Measurements from ENCODE around the gene LAMA3. TPM values are rescaled to one million over a fixed set of nuclear protein-coding genes. Genes with fewer than 3 reads are reported as not detected.

LAMA3 gene
- total RNA-seq, 1 donor from 2014 or later: 126 TPM

DNA sequence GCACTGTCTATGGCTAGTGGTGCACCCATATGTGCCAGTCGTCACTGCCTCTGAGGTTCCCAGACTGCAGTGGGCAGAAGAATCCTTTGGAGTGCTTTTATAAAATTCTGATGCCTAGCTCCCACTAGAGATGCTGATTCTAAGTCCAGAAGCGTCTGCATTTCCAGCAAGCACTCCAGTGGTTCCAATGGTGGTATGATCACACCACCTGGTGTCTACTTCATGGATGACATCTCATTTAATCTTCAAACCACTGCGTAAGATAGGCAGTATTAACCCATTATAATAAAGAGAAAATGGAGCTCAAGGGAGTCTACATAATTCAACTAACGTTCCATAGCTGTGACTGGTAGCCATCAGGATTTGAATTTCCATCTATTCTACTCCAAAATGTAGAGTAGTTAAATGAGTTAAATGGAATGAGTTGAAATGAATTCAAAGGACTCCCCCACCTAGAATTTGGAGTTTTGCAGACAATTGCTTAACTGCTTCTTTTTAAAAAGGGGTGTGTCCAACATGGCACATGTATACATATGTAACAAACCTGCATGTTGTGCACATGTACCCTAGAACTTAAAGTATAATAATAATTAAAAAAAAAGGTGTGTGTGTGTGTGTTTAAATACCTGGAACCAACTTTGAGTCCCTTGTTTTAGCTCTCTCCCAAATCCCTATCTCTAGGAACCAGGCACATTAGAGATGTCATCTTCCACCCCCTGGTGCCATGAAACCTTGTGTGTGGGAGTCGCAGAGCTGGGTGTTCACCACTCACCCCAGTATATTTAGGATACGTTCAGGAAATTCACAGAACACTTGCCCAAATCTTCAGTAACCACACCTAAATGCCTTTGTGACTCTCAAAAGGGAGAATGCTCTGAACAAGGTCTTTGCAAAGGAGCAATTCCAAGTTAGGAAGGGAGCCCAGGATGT lies 14.1 kb downstream of the LAMA3 start:
- TF ChIP-seq, protein P1, sequence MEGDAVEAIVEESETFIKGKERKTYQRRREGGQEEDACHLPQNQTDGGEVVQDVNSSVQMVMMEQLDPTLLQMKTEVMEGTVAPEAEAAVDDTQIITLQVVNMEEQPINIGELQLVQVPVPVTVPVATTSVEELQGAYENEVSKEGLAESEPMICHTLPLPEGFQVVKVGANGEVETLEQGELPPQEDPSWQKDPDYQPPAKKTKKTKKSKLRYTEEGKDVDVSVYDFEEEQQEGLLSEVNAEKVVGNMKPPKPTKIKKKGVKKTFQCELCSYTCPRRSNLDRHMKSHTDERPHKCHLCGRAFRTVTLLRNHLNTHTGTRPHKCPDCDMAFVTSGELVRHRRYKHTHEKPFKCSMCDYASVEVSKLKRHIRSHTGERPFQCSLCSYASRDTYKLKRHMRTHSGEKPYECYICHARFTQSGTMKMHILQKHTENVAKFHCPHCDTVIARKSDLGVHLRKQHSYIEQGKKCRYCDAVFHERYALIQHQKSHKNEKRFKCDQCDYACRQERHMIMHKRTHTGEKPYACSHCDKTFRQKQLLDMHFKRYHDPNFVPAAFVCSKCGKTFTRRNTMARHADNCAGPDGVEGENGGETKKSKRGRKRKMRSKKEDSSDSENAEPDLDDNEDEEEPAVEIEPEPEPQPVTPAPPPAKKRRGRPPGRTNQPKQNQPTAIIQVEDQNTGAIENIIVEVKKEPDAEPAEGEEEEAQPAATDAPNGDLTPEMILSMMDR (IDR thresholded peaks at IDR 0.05; ENCODE audit: insufficient read depth, low read length, poor library complexity, severe bottlenecking): peak; percentile 50
- H3K36me3 ChIP-seq (ENCODE audit: control insufficient read depth, insufficient read depth, low read length): no peaks in the 10 kb centered on the region
- H3K27me3 ChIP-seq (ENCODE audit: control insufficient read depth, insufficient read depth, low read length): no peaks in the 10 kb centered on the region
- no peak for DNase-seq (ENCODE audit: low read depth)
- no peak overlapping the region for H3K4me3 ChIP-seq (ENCODE audit: low read depth, low read length)

DNA sequence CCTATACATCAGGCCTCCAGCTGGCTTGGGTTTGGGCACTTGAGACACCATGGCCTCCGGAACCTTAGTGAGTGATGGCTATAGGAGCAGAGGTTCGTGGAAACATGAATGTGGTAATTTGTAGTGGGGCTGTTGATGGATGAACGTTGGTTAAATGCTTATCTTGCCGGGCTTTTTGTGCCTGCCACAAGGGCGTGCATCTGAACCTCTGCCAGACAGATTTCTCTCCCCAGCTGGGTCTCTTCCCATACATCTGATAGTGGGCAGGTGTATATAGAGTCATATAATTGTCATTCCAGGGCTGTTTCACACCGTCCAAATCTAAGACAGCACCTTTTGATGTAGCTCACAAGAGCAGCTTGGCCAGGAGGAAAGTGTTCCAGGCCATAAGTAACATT lies 14.7 kb downstream of the LAMA3 start:
- Histone ChIP-seq H3K4me3 (ENCODE audit: low read depth, low read length) (no peak overlapping the region), H3K36me3 (ENCODE audit: control insufficient read depth, insufficient read depth, low read length) (no peaks in the 10 kb centered on the region), H3K27me3 (ENCODE audit: control insufficient read depth, insufficient read depth, low read length) (no peaks in the 10 kb centered on the region)
- no peak for DNase-seq (ENCODE audit: low read depth)
- TF ChIP-seq, protein P1 (IDR thresholded peaks at IDR 0.05; ENCODE audit: insufficient read depth, low read length, poor library complexity, severe bottlenecking): no peak

DNA sequence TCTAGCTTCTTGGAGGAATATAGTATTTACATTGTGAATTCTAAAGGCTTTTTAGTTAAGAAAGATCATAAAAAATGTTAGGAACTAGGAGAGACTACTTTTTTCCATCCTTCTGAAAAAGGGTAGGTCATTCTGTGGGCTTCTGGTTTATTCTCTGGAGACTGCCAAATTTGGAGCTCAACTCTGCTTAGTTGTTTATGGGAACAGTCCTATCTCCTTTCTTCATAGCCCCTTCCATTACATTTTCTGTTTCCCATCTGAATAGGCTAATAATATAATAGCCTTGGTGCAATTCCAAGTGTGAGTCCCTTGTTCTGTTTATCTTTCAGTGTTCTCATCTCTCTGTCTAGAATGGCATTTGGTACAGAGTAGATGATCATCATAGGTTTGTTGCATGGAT lies 15.6 kb downstream of the LAMA3 start:
- Histone ChIP-seq H3K36me3 (ENCODE audit: control insufficient read depth, insufficient read depth, low read length) (no peaks in the 10 kb centered on the region), H3K27me3 (ENCODE audit: control insufficient read depth, insufficient read depth, low read length) (no peaks in the 10 kb centered on the region), H3K4me3 (ENCODE audit: low read depth, low read length) (no peak overlapping the region)
- TF ChIP-seq, protein P1 (IDR thresholded peaks at IDR 0.05; ENCODE audit: insufficient read depth, low read length, poor library complexity, severe bottlenecking): no peak
- DNase-seq (ENCODE audit: low read depth): no peak

DNA sequence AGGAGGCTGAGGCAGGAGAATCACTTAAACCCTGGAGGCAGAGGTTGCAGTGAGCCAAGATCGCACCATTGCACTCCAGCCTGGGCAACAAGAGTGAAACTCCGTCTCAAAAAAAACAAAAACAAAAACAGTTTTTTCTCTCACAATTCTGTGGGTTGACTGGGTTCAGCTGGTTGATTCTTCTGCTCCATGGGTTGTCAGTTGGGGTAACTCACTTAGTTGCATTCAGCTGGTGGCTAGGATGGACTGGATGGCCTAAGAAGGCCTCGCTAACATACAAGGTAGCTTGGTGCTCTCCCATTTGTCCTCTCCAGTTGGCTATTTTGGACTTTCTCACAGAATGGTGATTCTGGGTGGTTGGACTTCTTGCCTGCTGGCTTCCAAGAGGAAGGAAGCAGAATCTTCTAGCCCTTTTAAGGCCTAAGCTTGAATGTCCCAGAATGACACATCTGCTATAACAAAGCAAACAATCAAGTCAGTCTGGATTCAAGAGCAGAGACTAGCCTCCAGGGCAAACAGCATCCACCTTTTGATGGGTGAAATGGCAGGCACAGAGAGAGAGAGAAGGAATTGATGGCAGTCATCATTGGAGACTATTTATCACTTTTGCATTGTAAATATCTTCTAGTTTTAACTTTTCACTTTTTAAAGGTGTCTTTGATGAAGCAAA lies 17.9 kb downstream of the LAMA3 start:
- TF ChIP-seq, protein P1 (IDR thresholded peaks at IDR 0.05; ENCODE audit: insufficient read depth, low read length, poor library complexity, severe bottlenecking): no peak

DNA sequence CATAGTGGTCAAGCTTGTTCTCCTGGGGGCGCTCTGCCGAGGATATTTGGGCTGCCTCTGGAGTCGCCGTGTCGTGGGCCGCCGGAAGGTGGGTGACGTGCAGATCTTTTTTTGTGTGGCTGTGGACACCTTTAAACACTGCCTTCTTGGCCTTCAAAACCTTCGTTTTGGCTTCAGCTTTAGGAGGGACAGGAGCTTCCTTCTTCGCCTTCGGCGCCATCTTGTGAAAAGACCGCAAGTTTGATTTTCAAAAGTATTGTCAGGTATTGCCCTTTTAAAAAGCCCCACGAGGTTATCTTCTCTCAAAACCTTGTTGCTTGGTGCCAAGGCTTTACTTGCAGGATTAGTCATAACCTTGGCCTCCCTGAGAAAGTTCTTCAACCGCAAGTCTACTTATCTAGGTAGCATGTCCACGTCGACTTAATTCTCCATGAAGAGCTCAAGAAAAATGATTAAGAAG lies 20.8 kb downstream of the LAMA3 start:
- TF ChIP-seq, protein P1 (IDR thresholded peaks at IDR 0.05; ENCODE audit: insufficient read depth, low read length, poor library complexity, severe bottlenecking): no peak
- Histone ChIP-seq H3K36me3 (ENCODE audit: control insufficient read depth, insufficient read depth, low read length) (no peaks in the 10 kb centered on the region), H3K4me3 (ENCODE audit: low read depth, low read length) (no peak overlapping the region), H3K27me3 (ENCODE audit: control insufficient read depth, insufficient read depth, low read length) (no peaks in the 10 kb centered on the region)
- no peak for DNase-seq (ENCODE audit: low read depth)

More for the DNA sequence above, 17.9 kb downstream of the LAMA3 start:
- Histone ChIP-seq H3K27me3 (ENCODE audit: control insufficient read depth, insufficient read depth, low read length) (no peaks in the 10 kb centered on the region), H3K4me3 (ENCODE audit: low read depth, low read length) (no peak overlapping the region), H3K36me3 (ENCODE audit: control insufficient read depth, insufficient read depth, low read length) (no peaks in the 10 kb centered on the region)
- DNase-seq (ENCODE audit: low read depth): no peak

Data from kidney epithelial cell (primary cell).